ENCODE data around the gene SLC13A2. TPM values are rescaled to one million over a fixed set of nuclear protein-coding genes. Genes with fewer than 3 reads are reported as not detected.
"Not testable (repeated sequence)": the region's sequence is repeated elsewhere in the genome, so short reads cannot be mapped to it uniquely, and the experiment has no call there.

The SLC13A2 gene
- total RNA-seq, 1 experiment from 2014 or later: not detected

DNA sequence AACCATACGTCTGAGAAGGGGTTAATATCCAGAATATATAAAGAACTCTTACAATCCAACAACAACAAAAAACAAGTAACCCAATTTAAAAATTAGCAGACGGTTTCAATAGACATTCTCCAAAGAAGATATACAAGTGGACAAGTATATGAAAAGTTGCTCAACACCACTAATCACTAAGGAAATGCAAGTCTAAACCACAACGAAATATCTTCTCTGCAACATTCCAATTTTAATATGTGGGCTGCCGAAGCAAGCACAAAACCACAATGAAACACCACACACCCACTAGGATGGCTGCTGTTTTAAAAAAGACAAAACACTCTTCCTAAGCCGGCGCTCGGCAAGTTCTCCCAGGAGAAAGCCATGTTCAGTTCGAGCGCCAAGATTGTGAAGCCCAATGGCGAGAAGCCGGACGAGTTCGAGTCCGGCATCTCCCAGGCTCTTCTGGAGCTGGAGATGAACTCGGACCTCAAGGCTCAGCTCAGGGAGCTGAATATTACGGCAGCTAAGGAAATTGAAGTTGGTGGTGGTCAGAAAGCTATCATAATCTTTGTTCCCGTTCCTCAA, 5.9 kb upstream of the SLC13A2 start:
- H3K27ac Mint-ChIP-seq: no peak overlapping the region
- Histone ChIP-seq H2AK5ac (ENCODE audit: insufficient read length, low read length) (no peak overlapping the region), H4K5ac (ENCODE audit: insufficient read length, low read depth, low read length) (no peak overlapping the region), H3K9me3 (ENCODE audit: control insufficient read depth, low read depth, low read length) (no peaks in the 10 kb centered on the region), H3K27ac (ENCODE audit: insufficient read length, low read depth, low read length) (no peak overlapping the region), H4K91ac (ENCODE audit: insufficient read length, low read depth, low read length) (no peak overlapping the region), H3K18ac (ENCODE audit: insufficient read length, low read depth, low read length) (no peak overlapping the region), H3T11ph (ENCODE audit: low read length) (no peak overlapping the region), H3K56ac (ENCODE audit: insufficient read length, low read depth, low read length) (no peak overlapping the region), H4K8ac (replicated peaks; ENCODE audit: insufficient read length, low read depth, low read length) (no peak overlapping the region), H3K27me3 (ENCODE audit: insufficient read depth, low read length) (no peaks in the 10 kb centered on the region), H3K4me1 (ENCODE audit: insufficient read depth, low read length) (no peaks in the 10 kb centered on the region; the same call in 1 of the 2 replicates), H2BK20ac (ENCODE audit: low read depth, low read length, poor library complexity, severe bottlenecking) (no peak overlapping the region), H2BK120ac (ENCODE audit: low read depth, low read length, poor library complexity, severe bottlenecking) (no peak overlapping the region), H2BK15ac (ENCODE audit: low read depth, low read length) (no peak overlapping the region), H3K9ac (ENCODE audit: extremely low read depth, insufficient read length, low read length) (no peak overlapping the region), H3K79me2 (ENCODE audit: insufficient read depth, low read length) (no peaks in the 10 kb centered on the region), H3K4ac (ENCODE audit: low read depth, low read length) (no peak overlapping the region), H4K20me1 (ENCODE audit: control insufficient read depth, insufficient read depth, insufficient read length) (no peaks in the 10 kb centered on the region), H3K23me2 (ENCODE audit: insufficient read length, low read depth, low read length, poor library complexity, severe bottlenecking) (no peaks in the 10 kb centered on the region), H3K14ac (ENCODE audit: insufficient read depth, low read length) (no peak overlapping the region), H2BK12ac (ENCODE audit: insufficient read length, low read depth, low read length) (no peak overlapping the region), H3K23ac (ENCODE audit: insufficient read length, low read depth, low read length) (no peak overlapping the region), H3K4me2 (ENCODE audit: insufficient read depth, insufficient read length, low read length) (no peak overlapping the region), H2AFZ (ENCODE audit: low read length) (no peak overlapping the region), H2BK5ac (ENCODE audit: insufficient read length, low read length) (no peak overlapping the region), H3K79me1 (ENCODE audit: insufficient read depth, low read depth, low read length, poor library complexity, severe bottlenecking) (no peaks in the 10 kb centered on the region)
- TF ChIP-seq, protein P1, sequence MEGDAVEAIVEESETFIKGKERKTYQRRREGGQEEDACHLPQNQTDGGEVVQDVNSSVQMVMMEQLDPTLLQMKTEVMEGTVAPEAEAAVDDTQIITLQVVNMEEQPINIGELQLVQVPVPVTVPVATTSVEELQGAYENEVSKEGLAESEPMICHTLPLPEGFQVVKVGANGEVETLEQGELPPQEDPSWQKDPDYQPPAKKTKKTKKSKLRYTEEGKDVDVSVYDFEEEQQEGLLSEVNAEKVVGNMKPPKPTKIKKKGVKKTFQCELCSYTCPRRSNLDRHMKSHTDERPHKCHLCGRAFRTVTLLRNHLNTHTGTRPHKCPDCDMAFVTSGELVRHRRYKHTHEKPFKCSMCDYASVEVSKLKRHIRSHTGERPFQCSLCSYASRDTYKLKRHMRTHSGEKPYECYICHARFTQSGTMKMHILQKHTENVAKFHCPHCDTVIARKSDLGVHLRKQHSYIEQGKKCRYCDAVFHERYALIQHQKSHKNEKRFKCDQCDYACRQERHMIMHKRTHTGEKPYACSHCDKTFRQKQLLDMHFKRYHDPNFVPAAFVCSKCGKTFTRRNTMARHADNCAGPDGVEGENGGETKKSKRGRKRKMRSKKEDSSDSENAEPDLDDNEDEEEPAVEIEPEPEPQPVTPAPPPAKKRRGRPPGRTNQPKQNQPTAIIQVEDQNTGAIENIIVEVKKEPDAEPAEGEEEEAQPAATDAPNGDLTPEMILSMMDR (conservative IDR thresholded peaks at IDR 0.05): no peak
- no peaks in the 10 kb centered on the region for H3K36me3 Mint-ChIP-seq (ENCODE audit: insufficient read depth in 1 of 3, low read depth in 3 of 3)
- no peaks in the 10 kb centered on the region; a peak in 1 of 5 replicates for H3K9me3 Mint-ChIP-seq
- peaks cover 4 to 16% of the 10 kb centered on the region in 2 experiments for H3K4me1 Mint-ChIP-seq
- DNase-seq: no peak
- H3K4me3 Mint-ChIP-seq: no peak overlapping the region
- no CpG with 5 or more reads among the region's 17 CpGs for WGBS (ENCODE audit: extremely low coverage, insufficient read length, low lambda C conversion rate)
- peaks cover 28% of the 10 kb centered on the region for H3K27me3 Mint-ChIP-seq (ENCODE audit: low read depth)

DNA sequence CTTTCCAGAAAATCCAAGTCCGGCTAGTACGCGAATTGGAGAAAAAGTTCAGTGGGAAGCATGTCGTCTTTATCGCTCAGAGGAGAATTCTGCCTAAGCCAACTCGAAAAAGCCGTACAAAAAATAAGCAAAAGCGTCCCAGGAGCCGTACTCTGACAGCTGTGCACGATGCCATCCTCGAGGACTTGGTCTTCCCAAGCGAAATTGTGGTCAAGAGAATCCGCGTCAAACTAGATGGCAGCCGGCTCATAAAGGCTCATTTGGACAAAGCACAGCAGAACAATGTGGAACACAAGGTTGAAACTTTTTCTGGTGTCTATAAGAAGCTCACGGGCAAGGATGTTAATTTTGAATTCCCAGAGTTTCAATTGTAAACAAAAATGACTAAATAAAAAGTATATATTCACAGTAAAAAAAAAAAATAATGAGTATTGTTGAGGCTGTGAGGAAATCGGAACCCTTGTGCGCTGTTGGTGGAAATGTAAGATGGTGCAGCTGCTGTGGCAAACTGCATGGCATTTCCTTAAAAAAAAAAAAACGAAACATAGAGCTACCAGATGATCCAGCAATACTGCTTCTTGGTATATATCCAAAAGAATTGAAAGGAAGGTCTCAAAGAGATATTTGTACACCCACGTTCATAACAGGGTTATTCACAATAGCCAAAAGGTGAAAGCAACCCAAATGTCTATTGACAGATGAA, 5.3 kb upstream of the SLC13A2 start:
- H3K36me3 Mint-ChIP-seq (ENCODE audit: insufficient read depth in 1 of 3, low read depth in 3 of 3); H3K14ac ChIP-seq (ENCODE audit: insufficient read depth, low read length); H3K56ac ChIP-seq (ENCODE audit: insufficient read length, low read depth, low read length); H3T11ph ChIP-seq (ENCODE audit: low read length); H3K4me1 ChIP-seq (ENCODE audit: insufficient read depth, low read length); H3K27me3 ChIP-seq (ENCODE audit: insufficient read depth, low read length); H3K18ac ChIP-seq (ENCODE audit: insufficient read length, low read depth, low read length); H2BK12ac ChIP-seq (ENCODE audit: insufficient read length, low read depth, low read length); H3K4me2 ChIP-seq (ENCODE audit: insufficient read depth, insufficient read length, low read length); H3K9me3 Mint-ChIP-seq; H2AK5ac ChIP-seq (ENCODE audit: insufficient read length, low read length); DNase-seq; H3K4ac ChIP-seq (ENCODE audit: low read depth, low read length); H2BK20ac ChIP-seq (ENCODE audit: low read depth, low read length, poor library complexity, severe bottlenecking); H3K79me1 ChIP-seq (ENCODE audit: insufficient read depth, low read depth, low read length, poor library complexity, severe bottlenecking); H3K4me3 Mint-ChIP-seq; H3K27ac Mint-ChIP-seq; H3K9ac ChIP-seq (ENCODE audit: extremely low read depth, insufficient read length, low read length); H4K5ac ChIP-seq (ENCODE audit: insufficient read length, low read depth, low read length); H4K20me1 ChIP-seq (ENCODE audit: control insufficient read depth, insufficient read depth, insufficient read length); H2BK15ac ChIP-seq (ENCODE audit: low read depth, low read length); H4K91ac ChIP-seq (ENCODE audit: insufficient read length, low read depth, low read length); H3K9me3 ChIP-seq (ENCODE audit: control insufficient read depth, low read depth, low read length); H3K79me2 ChIP-seq (ENCODE audit: insufficient read depth, low read length); H2BK120ac ChIP-seq (ENCODE audit: low read depth, low read length, poor library complexity, severe bottlenecking); H3K23me2 ChIP-seq (ENCODE audit: insufficient read length, low read depth, low read length, poor library complexity, severe bottlenecking); H4K8ac ChIP-seq (replicated peaks; ENCODE audit: insufficient read length, low read depth, low read length); H3K23ac ChIP-seq (ENCODE audit: insufficient read length, low read depth, low read length); H2BK5ac ChIP-seq (ENCODE audit: insufficient read length, low read length); H2AFZ ChIP-seq (ENCODE audit: low read length); H3K27ac ChIP-seq (ENCODE audit: insufficient read length, low read depth, low read length): not testable (repeated sequence)
- WGBS (ENCODE audit: extremely low coverage, insufficient read length, low lambda C conversion rate): no CpG with 5 or more reads among the region's 20 CpGs
- H3K4me1 Mint-ChIP-seq: peaks cover 4 to 16% of the 10 kb centered on the region in 2 experiments
- H3K27me3 Mint-ChIP-seq (ENCODE audit: low read depth): peaks cover 28% of the 10 kb centered on the region
